HK-2 (cell line): ENCODE measurements around the gene LEMD1.

ENCODE experiments used
- DNase-seq: peaks from one replicate; pipeline ENCODE4 v3.0.0-alpha.2; 2018; ENCODE audit not compliant: unreplicated experiment

The LEMD1 gene

DNA sequence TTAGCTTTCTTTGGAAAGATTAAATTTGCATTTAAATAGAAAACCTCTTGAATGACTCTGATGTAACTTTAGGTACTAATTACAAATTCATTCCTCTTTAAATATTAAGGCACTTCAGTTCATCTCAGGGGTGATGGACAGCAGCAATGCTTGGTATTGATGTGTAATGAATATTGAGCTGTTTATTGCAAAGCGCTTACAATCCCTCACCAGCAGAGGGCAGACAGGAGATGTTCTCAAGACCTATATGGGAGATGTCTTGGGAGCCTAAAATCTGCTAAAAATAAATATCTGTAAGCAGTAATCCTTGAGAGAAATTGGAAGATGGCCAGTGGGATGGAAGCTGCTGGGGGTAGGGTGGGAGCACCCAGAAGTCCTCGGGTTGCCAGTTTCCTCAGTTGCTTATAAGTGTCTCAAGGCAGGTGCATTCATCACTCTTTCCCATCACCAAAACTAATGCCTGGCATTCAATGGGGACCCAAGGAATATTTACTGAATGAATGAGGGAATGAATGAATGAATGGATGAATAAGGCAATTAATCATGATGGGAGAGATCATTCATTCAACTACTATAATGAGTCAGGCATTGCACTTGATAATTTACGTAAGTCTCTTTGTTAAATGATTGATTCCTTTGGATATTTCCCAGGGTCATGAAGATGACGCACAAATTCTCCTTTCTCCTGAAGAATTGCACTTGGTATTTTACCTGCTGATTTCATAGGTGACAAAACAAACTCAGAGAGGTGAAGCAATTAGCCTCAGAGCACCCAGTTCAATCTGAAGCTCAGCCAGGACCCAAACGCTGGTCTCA, 67.4 kb downstream of the LEMD1 start:
- peak; percentile 47 for DNase-seq

GRCh38 chr1:205353612-205354011, 68.2 kb downstream of the LEMD1 start:
- DNase-seq, result no peak

- DNase-seq, result no peak
These were observed 68.7 kb downstream of the LEMD1 start for GRCh38 chr1:205353191-205353590.

DNA sequence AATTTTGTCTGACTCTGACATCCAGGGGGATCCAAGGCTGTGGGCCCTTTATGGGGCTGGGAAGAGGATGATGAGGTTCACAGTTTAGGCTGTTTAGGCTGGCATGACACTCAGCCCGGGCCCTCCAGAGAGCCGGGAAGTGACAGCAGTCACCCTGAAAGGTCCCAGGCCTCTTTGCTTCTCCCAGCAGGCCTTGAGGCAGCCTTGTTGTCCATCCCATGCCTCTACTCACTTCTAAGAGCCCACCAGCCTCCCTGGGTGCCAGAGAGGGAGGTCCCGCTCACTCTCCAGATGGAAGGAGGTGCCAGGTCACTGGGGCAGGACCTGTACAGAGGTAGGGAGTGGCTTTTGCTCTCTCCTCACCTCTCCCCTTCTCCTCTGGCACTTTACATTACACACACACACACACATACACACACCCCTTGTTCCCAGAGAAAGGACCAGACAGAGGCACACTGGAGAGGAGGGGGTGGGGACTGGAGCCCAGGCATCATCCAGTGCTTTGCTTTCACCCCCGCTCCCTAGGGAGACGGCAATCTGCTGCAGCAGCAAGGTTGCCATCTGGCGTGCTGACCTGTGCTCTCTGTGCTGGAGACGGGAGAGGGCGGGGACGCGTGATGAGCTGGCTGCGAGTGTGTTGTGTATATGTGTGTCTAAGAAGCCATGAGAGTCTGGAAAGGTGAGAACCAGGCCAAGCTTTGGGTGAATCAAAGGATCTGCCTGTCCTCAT, 69.7 kb downstream of the LEMD1 start:
- no peak for DNase-seq

DNA sequence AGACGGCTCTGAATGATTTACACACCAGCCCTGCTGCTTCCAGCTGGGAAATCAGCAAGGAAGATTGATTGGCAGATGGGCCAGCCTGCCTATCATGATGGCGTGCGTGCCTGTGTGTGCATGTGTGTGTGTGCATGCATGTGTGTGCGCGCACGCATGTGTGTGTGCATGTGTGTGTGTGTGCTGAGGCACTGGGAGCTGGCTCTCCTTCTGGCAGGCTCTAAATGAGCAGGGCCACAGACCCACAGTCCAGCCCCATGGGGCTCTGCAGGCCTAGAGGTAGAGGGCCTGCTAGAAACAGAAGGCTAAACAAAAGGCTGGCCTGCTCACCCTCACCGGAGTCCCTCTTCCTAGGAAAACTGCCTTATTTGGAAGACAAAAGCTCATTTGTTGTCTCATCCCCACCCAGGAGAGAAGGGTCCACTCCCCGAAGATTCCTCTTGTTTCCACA, 71.1 kb downstream of the LEMD1 start:
- no peak for DNase-seq

- no peak for DNase-seq
These were observed 71.7 kb downstream of the LEMD1 start for GRCh38 chr1:205350124-205350523.

GRCh38 chr1:205348554-205349487, 73.0 kb downstream of the LEMD1 start:
- DNase-seq, result no peak

DNA sequence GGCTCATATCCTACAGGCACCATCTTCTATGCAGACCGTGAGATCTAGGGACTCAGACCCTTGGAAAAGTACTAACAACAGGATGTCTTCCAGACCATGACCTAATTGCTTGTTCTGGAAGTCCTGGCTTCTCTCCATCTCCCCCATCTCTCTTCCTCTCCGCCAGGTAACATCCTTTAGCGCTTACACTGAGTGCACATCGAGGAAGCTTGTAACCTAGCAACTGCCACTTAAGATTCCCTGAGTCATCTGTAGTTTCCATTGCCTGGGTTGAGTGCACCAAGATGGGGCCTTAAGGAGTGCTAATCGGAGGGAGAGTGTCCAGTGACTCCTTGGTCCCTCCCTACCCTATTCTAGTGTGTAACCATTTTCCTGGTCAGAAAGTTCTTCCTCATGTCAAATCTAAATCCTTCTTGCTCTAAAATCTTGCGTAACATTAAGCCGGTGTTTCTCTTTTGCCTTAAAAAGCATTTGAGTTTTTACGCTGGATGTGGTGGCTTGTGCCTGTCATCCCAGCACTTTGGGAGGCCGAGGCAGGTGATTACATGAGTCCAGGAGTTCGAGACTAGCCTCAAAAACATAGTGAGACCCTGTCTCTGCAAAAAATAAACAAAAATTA, 74.8 kb downstream of the LEMD1 start:
- DNase-seq, result peak; percentile 68

- DNase-seq, result no peak
These were observed 76.1 kb downstream of the LEMD1 start for GRCh38 chr1:205345761-205346160.

DNA sequence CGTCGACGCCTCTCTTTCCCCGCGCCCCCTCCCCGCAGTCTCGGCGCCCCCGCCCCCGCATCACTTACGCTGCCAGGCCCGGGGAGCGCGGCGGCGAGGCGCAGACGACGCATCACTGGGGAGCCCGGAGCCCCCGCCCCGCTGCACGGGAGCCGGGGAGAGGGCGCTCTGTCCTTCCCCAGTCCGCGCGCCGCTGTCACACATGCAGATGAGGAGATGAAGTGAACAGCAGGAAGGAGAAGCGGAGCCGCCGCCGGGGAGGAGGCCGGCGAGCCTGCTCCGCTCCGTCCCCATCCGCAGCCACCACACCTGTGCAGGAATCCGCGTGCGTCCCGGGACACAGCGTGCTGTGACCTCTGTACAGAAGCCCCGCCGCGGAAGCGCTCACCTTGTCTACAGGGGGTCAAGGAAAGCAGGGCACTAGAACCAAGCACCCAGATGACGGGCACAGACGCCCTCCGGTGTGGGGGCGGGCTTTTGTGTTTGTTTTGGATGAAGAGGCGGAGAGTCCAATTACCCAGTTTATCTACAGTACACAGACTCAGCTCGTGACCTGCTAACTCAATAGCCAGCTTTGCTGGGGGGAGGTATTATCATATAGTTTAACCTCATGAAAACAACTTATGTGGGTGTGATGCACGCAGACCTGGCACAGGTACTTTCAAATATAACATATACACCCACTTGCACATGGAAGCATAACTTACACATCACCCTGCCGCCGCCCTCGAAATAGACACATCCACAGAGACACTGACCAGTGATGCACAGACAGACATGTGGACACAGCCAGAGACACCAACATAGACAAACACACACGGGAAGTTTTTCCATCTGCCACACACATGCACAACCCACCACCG, 77.6 kb downstream of the LEMD1 start:
- DNase-seq, result no peak

DNA sequence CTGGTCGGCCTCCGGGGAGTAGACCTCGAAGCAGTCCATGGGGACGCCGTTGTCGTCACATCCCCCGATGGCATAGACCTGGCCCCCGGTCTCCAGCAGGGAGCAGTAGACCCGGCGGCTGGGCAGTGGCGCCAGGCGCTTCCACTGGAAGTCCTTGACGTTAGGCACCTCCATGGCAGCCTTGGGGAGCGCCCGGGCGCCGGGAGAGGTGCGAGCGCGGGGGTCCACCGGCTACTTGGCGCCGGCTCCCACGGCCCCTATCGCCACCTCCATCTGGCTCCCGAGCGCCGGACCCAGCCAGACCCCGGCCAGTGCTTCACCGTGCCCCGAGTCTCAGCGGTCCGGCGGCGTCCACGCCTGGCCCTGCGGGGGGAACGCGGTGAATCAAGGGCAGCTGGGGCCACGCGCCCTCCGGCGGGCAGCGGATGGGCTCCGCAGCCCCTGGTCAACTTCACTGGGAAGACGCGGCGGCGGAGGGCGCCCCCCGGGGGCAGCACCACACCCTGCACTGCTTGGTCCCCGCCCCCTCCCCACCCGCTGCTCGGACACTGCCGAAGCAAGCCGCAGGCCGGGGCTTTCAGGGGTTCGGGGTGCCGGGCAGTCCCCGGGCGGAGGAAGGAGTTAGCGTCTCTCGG, 78.3 kb downstream of the LEMD1 start:
- DNase-seq, result no peak

DNA sequence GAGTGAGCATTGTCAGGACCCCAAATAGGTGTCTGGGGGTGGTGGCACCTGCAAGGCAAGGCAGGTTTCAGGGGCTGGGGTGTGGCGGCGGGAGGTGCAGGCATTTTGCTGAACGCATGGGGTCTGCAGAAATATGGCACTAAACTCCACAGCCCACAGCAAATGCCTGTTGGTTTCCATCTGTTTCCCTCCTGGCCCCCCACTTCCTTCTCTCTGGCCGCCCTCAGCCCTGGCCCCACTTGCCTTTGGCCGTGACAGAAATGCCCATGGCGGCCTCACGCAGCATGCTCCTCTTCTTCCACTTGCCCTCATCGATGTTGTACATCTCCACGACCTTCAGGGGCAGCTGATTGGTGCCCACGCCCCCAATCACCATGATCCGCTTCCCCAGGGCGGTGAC, 78.9 kb downstream of the LEMD1 start:
- no peak for DNase-seq

- no peak for DNase-seq
These were observed 81.2 kb downstream of the LEMD1 start for GRCh38 chr1:205340676-205341075.

- no peak for DNase-seq
These were observed 82.1 kb downstream of the LEMD1 start for GRCh38 chr1:205339717-205340116.

- no peak for DNase-seq
These were observed 82.6 kb downstream of the LEMD1 start for GRCh38 chr1:205339197-205339702.

- no peak for DNase-seq
These were observed 83.8 kb downstream of the LEMD1 start for GRCh38 chr1:205338011-205338410.

DNA sequence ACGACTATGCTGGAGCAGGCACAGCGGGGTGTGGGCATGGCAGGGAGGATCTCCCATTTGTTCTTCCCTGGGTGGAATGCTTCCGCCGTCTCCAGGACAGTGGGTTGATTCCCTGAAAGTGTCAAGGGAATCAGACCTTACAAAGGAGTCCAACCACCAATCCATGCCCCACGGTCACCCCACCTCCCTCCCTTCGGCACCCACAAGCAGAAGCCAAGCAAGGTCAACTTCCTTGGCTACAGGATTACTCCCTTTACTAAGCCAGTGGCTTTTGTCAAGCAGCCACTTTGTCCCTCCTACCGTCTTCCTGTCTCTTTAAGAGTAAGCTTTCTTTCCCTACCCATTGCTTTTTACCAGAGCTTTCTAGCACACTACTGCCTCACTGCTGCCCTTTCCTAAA, 84.4 kb downstream of the LEMD1 start:
- DNase-seq, result no peak

DNA sequence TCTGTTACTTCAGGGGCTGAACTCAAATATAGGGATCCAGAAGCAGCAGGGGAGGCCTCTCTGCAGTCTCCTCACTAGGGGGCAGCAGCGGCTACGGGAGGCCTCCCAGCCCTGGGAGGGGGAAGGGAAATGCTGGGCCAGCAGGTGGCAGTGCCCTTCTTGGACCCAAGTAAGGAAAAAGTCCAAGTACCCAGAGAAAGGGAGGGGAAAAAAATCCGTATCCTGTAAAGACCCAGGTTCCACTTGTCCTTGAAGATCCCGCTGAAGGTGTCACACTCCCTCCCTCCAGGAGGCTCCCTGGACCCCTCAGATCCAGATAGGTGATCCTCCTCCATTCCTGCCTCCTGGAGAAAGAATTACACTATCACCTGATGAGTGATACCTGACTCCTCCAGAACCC, 86.2 kb downstream of the LEMD1 start:
- DNase-seq, result peak; percentile 80

GRCh38 chr1:205332015-205332791, 89.7 kb downstream of the LEMD1 start:
- no peak for DNase-seq
